Globus pallidus (tissue), 1 donor: ENCODE results near the gene SF3A1.
"Not testable (repeated sequence)": the region's sequence is repeated elsewhere in the genome, so short reads cannot be mapped to it uniquely, and the experiment has no call there.

Source experiments
- DNase-seq: peaks from one replicate; pipeline ENCODE4 v3.0.0-alpha.2; 2015; ENCODE audit warnings: low spot score

Gene SF3A1, protein sequence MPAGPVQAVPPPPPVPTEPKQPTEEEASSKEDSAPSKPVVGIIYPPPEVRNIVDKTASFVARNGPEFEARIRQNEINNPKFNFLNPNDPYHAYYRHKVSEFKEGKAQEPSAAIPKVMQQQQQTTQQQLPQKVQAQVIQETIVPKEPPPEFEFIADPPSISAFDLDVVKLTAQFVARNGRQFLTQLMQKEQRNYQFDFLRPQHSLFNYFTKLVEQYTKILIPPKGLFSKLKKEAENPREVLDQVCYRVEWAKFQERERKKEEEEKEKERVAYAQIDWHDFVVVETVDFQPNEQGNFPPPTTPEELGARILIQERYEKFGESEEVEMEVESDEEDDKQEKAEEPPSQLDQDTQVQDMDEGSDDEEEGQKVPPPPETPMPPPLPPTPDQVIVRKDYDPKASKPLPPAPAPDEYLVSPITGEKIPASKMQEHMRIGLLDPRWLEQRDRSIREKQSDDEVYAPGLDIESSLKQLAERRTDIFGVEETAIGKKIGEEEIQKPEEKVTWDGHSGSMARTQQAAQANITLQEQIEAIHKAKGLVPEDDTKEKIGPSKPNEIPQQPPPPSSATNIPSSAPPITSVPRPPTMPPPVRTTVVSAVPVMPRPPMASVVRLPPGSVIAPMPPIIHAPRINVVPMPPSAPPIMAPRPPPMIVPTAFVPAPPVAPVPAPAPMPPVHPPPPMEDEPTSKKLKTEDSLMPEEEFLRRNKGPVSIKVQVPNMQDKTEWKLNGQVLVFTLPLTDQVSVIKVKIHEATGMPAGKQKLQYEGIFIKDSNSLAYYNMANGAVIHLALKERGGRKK

DNA sequence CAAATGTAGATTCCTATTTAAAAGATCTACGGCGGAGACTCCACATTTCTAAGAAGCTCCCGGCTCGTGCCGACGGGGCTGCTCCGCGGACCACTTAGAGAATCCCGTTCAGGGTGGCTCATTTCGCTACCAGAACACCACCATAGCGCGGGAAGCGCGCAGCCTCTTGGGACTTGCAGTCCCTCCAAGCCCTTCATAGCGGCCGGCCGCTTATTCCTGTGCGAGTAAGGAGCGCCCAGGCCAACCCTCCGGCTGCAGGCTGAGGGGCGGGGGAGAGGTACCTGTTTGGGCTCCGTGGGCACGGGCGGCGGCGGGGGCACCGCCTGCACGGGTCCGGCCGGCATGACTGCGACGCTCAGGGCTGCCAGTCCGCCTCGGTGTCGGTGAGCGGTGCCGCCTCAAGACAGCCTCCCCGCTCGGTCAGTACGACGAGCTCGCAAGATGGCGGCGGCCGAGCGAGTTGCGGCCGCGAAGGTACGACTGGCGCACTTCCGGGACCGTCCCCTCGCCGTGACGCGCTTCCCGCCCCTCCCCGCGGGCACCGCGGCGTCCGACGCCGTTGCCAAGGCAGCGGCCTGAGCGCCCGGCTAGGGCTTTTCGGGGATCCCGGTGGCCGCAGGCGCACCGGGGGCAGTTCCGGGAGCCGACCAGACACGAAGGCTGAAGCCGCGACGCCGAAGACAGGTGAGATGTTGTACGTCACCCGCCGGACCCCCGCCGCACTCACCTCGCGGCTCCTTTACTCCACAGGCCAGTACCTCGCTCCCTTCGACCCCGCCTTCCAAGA lies at the start of gene SF3A1, which contains the start of gene CCDC157:
SF3A1 (minus strand) TSS at position 446 of the 787 bp plus-strand sequence; CDS start at position 344, 102 bp downstream.
CCDC157 (plus strand) TSS at position 559 of the 787 bp plus-strand sequence. CDS start 8,994 bp downstream, outside the sequence.
- peak; percentile 88 for DNase-seq

GRCh38 chr22:30406400-30406799 lies 49.7 kb upstream of the SF3A1 start:
- no peak for DNase-seq

- DNase-seq, result no peak
Observed at GRCh38 chr22:30405731-30406130, 49.0 kb upstream of the SF3A1 start.

DNA sequence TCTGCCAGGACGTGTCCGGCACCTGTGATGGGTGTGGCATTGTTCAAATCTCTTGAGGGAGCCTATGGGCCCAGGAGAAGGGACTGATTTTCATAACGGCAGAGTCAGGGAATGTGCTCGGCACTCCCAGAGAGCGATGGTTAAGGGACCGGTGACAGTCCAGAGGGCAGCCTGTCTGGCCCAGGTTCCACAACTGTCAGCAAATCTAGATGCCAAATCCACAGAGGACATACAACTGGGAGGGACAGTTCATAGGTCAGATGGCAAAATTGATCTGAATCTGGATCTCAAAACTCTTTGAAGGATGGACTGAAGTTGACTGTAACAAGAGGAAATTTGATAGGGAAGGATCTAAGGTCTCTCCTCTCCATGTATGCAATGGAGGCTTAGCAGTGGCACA lies 47.6 kb upstream of the SF3A1 start:
- DNase-seq, result no peak

GRCh38 chr22:30402766-30403104 lies 46.0 kb upstream of the SF3A1 start:
- DNase-seq, result not testable (repeated sequence)

GRCh38 chr22:30402028-30402765 lies 45.5 kb upstream of the SF3A1 start:
- no peak for DNase-seq

- DNase-seq, result not testable (repeated sequence)
Observed at GRCh38 chr22:30401024-30401423, 44.3 kb upstream of the SF3A1 start.

- no peak for DNase-seq
Observed at GRCh38 chr22:30400159-30400558, 43.5 kb upstream of the SF3A1 start.

- no peak for DNase-seq
Observed at GRCh38 chr22:30399718-30400117, 43.0 kb upstream of the SF3A1 start.

DNA sequence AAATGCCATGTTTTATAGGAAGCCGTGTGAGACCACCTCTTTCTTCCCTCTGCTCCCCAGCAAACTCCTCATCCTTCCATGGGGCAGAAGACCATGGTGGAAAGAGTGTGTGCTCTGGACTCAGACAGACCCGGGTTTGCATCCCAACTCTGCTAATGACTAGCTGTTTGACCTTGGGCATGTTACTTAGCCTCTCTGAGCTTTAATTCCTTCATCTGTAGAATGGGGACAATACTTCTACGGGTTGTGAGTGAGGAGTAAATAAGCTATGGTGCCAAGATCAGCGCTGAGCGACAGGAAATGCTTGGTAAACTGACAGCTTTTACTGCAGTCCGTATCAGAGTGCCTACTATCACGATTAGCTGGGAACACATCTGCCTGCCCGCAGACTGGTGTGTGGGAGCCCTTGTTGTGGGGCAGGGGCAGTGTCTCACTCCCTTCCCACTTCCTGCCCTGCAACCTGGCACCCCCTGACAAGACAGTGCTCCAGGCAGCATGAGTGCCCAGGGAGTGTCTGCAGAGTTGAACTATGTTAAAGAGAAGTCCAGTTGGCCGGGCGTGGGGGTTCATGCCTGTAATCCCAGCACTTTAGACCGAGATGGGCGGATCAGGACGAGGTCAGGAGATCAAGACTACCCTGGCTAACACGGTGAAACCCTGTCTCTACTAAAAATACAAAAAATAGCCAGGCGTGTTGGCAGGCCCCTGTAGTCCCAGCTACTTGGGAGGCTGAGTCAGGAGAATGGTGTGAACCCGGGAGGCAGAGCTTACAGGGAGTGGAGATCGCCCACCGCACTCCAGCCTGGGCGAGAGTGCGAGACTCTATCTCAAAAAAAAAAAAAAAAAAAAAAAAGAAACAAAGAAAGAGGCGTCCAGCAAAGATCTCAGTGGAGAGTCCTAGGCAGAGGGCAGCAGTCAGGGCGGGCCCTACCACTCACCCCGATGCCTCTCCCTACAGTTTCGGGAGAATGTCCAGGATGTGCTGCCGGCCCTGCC lies 42.3 kb upstream of the SF3A1 start:
- no peak for DNase-seq

DNA sequence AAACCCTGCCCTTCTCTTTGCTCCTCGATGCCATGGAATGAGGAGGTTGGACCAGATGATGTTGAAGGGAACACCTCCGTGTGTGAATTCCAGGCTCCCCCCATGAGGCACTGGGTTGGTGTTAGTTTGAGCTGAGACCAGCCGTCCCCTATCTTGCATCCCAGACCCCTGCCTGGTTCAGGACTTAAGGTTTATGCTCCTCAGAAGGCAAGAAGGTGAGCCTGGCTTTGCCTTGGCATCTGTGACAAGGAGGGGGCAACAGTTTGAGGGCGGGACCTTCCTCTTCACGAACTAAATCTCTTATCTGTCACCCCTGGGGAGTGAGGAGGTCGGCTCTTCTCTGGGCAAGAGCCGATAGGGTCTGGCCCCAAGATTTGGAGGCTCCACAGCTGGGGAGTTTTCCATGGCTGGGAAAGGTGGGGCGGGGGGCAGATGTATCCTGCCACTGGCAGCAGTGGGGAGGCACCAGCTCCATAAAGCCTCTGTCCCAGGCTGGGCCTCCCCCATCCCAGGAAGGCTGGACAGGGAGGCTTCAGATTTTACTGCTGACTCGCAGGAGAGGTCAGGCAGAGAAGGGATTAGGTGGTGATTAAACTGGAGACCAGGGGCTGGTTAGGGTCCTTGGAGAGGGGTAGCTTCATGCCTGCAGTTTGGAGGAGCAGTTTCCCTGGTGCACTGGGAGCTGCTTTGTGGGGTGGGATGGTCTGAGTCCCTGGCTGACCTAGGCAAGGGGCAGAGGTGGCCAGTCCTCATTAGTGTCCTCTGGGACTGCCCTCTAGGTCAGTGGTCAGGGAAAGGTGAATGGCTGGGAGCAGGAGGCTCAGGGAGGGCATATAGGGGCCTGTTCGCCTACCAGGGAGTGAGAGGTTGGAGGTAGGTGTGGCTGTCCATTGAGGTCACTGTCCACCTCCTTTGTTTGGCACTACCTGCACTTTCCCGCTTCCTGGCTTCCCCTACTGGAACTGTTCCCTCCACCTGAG lies 41.3 kb upstream of the SF3A1 start:
- DNase-seq, result no peak

DNA sequence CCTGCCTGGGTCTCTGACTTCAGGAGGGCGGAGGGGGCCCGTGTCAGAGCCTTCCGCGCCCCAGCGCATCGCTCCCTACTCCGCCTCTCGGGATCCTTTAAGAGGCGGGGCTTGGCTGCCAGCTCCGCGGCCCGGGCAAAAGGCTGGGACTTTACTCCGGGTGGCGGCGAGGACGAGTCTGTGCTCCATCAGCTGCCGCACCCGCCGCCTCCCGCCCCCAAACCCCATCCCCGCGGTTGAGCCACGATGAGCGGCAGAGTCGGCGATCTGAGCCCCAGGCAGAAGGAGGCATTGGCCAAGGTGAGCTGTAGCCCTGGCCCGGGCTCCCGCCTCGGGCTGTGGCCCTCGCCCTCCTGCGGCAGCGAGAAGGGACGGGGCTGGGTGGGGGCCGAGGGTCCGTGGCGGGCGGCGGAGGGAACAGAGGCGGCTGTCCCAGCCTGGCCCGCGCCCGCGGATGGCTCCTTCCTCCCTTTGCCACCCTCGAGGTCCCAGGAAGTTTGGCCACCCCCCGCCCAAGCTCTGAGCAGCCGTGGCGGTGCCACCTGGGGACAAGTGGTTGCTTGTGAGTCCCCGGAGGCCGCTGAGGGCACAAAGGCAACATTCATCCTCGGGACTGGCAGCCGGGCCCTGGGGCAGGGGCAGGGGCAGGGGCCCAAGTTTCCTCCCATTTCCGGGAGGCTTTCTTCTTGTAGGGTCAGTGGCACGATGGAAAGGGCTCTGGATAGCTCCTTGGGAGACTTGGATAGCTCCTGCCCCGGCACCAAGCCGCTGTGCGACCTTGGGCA lies 40.4 kb upstream of the SF3A1 start, which contains the start of gene SEC14L2:
SEC14L2 (plus strand) TSS at position 148 of the 785 bp plus-strand sequence; CDS start at position 247, 99 bp downstream.
- DNase-seq, result peak; percentile 81

DNA sequence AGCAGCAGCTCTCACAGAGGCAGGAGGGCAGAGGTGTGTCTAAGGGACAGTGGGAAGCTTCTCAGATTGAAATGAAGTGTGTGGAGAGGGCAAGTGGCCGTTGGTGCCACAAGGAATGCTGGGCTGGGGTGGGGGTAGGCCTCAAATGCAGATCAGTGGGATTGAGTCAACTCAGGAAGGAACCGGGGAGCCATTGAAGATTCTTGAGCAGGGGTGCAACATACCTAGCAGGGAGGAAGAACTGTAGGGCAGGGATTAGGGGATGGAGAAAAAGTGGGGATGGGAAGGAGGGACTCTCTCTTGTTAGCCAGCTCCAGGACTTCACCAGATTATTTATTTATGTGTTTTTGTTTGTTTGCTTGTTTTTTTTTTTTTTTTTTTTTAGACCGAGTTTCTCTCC lies 37.2 kb upstream of the SF3A1 start:
- no peak for DNase-seq

DNA sequence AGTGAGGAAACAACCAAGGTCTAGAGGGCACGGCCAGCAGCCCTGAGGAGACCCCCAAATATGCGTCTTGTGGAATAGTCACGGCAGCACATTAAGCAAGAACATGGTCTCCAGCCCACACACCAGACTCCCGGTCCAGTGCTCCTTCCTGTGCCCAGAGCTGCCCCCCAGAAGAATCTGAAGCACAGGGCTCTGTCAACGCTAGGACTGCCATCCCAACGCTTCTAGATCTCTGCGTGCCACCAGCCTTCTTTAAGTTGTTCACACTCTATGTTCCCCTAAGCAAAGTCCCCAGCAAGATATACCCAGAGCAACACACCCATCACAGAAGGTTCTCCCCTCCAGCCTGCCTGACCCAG lies 36.6 kb upstream of the SF3A1 start:
- no peak for DNase-seq

- DNase-seq, result no peak
Observed at GRCh38 chr22:30392661-30393321, 36.1 kb upstream of the SF3A1 start.

DNA sequence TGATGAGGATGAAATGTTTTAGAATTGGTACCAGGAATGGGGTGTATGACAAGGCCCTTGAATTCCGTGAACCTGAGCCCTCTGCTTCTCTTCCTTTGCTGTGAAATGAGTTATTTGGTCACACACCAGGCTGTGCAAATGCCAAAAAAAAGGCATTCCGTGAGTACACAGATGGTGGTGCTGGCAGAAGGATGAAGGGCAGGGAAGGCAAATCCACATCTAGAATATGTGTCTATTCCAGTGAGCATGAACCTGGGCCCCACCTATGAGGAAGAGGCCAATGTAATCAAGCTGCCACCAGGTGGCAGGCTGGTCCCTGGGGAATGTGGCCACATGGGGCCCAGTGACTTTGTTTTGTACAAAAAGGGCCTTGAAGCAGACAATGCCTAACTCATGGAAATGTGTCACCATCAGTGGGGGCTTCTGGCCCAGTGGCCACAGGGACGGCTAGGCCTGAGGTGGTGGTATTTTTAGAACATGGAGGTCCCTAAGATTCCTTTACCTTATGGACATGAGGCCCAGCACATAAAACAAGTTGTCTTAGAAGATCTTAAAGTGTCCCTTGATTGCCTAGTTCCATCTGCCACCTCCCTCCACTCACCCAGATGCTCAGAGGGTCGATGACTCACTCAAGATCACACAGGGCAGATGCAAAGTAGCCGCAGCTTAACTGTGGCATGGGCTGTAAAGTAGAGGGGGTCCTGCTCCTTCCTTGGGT lies 34.4 kb upstream of the SF3A1 start:
- peak; percentile 78 for DNase-seq
